Effector CD4-positive, alpha-beta T cell (primary cell): ENCODE results near the gene NDUFS7.
A peak's percentile ranks its signal among the peaks of the same experiment; 100 is the strongest.

Experiments
- DNase-seq: peaks from one replicate; pipeline ENCODE4 v3.0.0-alpha.2; 2020
- total RNA-seq: gene quantifications from one replicate; lab custom pipeline; 2026; lab: John Stamatoyannopoulos, UW

The NDUFS7 gene
- total RNA-seq, result 35.8 reads per million, percentile 60 among the genes with 10 or more reads in this experiment

- DNase-seq, result peak; percentile 89
These were observed at the start of gene NDUFS7 for GRCh38 chr19:1383312-1384084. TSS of gene NDUFS7 (plus strand) at chr19:1383907. CDS start at chr19:1383927, 20 bp downstream.

DNA sequence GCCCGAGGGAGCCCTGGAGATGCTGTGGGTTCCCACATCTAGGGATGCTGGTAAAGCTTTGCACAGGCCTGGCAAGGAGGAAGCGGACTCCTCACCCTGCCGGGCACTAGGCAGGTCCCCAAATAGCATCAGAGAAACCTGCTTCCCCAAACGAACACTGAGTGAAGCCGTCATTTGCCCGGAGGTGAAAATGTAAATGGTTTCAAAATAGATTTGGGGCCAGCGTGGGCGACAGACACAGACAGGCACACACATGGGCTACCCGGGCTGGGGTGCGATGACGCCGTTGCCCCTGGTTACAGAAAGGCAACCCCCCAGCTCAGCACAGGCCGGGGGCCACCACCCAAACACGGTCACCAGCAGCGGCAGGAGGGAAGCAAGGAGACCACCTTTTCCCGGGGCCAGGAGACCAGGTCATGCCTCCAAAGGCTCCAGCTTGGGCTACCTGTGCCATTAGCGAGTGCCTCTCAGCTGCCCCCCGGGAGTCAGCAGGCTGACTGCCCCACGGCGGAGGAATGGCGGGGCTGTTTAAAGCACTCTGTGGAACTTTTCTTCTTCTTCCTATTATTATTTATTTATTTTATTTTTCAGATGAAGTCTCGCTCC is 47.5 kb upstream of the NDUFS7 start:
- no peak for DNase-seq

GRCh38 chr19:1340681-1341469 is 42.8 kb upstream of the NDUFS7 start:
- DNase-seq, result no peak

- DNase-seq, result no peak
These were observed 40.7 kb upstream of the NDUFS7 start for GRCh38 chr19:1343041-1343440.

DNA sequence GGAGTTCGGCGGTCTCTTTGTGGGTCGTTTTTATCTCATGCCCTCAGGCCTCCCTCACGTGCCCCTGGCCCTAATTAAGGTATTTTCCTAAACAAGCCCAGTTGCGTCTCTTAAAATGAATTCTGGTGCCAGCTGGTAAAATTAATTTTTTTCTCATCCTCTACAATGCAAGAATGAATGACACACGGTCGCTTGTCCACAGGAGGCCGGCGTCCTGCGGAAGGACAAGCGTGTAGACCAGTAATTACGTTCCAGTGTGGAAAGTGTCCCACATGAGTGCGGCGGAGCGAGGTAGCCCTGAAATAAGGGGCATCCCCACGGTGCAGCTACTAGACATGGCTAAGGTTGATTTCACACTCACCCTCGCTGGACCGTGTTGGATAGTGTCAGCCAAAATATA is 34.5 kb upstream of the NDUFS7 start:
- no peak for DNase-seq

DNA sequence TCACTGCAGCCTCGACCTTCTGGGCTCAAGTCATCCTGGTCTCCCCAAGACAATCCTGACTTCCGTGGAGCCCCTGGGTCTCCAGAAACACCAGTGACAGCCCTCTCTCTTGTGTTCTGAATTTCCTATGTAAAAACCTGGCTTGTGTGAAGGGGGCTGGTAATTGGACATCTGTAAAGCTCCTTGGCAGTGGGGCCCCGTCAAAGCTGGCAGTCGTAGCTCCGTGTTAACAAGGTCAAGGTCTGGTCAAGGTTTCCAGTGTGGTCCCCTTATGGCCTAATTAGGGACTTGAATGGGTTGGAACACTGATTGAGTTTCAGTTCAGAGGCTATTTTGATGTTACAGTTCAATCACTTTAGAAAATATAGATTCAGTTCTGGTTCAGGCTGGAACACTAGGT is 32.8 kb upstream of the NDUFS7 start:
- DNase-seq, result no peak

GRCh38 chr19:1351381-1351851 is 32.3 kb upstream of the NDUFS7 start:
- DNase-seq, result no peak

GRCh38 chr19:1353144-1353543 is 30.6 kb upstream of the NDUFS7 start:
- no peak for DNase-seq

GRCh38 chr19:1354970-1355567 is 28.6 kb upstream of the NDUFS7 start:
- no peak for DNase-seq

- no peak for DNase-seq
These were observed 27.9 kb upstream of the NDUFS7 start for GRCh38 chr19:1355568-1356507.

DNA sequence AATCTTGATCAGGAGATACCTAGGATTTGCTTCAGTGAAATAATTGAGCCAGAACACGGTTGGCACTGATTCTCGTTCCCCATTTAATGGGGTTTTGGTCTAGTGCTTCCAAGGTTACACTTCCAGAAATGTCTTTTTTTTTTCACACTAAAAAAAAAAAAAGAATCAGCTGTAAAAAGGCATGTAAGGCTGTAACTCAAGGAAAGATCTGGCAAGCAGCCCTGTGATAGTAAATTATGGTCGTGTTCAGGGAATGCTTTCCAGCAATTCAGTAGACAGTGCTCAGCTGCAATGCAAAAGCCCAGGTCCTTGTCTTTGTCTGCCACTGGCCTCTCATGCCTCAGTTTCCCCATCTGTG is 27.2 kb upstream of the NDUFS7 start:
- no peak for DNase-seq

DNA sequence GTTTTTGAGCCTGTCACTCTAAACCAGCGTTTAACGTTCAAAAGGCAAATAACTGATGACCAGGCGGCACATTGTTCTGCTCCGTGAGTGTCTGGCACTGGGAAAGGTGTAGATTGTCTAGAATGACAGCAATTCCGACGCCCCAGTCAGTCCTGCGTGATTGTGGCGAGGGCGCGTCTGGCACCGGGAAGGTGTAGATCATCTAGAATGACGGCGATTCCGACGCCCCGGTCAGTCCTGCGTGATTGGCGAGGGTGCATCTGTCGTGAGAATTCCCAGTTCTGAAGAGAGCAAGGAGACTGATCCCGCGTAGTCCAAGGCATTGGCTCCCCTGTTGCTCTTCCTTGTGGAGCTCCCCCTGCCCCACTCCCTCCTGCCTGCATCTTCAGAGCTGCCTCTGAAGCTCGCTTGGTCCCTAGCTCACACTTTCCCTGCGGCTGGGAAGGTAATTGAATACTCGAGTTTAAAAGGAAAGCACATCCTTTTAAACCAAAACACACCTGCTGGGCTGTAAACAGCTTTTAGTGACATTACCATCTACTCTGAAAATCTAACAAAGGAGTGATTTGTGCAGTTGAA is 26.1 kb upstream of the NDUFS7 start:
- no peak for DNase-seq

GRCh38 chr19:1360126-1360817 is 23.4 kb upstream of the NDUFS7 start:
- no peak for DNase-seq

- no peak for DNase-seq
These were observed 22.8 kb upstream of the NDUFS7 start for GRCh38 chr19:1360818-1361461.

DNA sequence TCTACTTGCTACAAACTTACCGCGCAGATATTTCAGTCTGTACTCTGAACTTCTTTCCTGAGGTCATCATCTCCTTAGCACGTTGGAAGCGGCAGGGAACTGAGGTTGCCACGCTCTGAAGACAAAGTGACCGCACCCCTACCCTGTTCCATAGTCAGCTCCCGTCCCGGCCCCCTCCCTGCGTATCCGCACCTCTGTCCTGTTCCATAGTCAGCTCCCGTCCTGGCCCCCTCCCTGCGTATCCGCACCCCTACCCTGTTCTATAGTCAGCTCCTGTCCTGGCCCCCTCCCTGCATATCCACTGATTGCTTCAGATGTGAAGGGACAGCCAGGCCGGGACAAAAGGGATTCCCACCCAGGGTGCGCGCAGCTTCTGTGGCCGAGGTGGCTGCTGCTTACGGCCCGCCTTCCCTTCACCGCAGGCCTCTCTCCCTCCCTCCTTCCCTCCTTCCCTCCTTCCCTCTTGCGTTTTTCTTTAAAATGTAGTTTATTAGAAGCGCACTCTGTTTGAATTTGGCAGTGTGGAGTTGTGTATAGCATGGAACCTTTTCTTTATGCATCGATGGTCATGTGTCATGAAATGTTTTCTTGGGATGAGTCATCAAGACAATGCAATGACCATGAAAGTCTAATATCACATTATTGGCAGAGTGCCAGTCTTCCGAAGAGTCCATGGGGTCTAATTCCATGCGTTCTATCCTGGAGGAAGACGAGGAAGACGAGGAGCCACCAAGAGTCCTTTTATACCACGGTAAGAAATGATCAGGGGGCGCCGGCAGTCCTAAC is 21.9 kb upstream of the NDUFS7 start:
- DNase-seq, result no peak

GRCh38 chr19:1362387-1363257 is 21.1 kb upstream of the NDUFS7 start:
- no peak for DNase-seq

GRCh38 chr19:1363599-1363998 is 20.1 kb upstream of the NDUFS7 start:
- no peak for DNase-seq

DNA sequence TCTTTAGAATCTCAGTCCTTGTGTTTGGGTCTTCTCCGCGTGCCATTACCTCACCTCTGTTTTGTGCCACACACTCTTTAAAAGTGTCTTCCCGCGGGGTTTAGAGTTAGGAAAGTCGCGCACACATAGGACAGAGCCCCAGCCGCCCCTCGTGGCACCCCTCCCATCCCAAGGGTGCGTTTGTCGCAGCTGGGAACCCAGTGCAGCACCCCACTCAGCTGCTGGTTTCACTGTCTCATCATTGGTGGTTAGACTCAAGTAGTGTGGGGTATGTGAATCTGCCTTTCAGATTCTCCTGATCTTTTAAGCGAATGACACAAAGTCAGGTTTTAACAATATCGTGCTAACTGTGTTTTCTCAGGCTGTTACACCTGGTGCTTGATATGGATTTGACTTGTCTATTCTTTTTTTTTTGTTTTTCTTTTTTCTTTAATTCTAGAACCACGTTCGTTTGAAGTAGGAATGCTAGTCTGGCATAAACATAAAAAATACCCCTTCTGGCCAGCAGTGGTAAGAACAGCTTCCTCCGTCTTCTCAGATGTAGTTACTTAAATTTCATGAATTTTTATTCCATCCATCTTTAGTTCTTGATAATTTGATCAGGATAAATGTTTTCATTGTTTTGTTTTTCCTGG is 19.5 kb upstream of the NDUFS7 start:
- no peak for DNase-seq
